ENCODE data around the gene PHF1. TPM values are rescaled to one million over a fixed set of nuclear protein-coding genes. Genes with fewer than 3 reads are reported as not detected.
"Not testable (repeated sequence)": the region's sequence is repeated elsewhere in the genome, so short reads cannot be mapped to it uniquely, and the experiment has no call there.

The PHF1 gene
- total RNA-seq, 4 donors from 2014 or later, result 8.1 to 48.6 (median 17.3) TPM

- no peak for TF ChIP-seq CTCF (IDR thresholded peaks at IDR 0.05)
- no peak for TF ChIP-seq POLR2A (IDR thresholded peaks at IDR 0.05)
- Histone ChIP-seq H3K9me3 (no peaks in the 10 kb centered on the region), H3K4me3 (no peak overlapping the region), H3K27ac (no peak overlapping the region), H3K4me1 (peaks cover 18 to 42% (median 23%) of the 10 kb centered on the region in 3 donors), H3K36me3 (no peaks in the 10 kb centered on the region), H3K27me3 (no peaks in the 10 kb centered on the region)
- 54 to 60% methylated on average over 5 of the region's 5 CpGs for WGBS, 2 donors
- no peak for DNase-seq
- intact Hi-C loops (cut with DNase I), result no loop called here
Measured at GRCh38 chr6:33372526-33373123, 38.2 kb upstream of the PHF1 start.

- 53 to 60% methylated on average over 7 to 8 of the region's 8 CpGs for WGBS, 2 donors
- Histone ChIP-seq H3K27ac (peak overlapping the region; percentile 70 to 81 (median 78)), H3K4me3 (no peak overlapping the region), H3K9me3 (no peaks in the 10 kb centered on the region), H3K27me3 (no peaks in the 10 kb centered on the region), H3K36me3 (no peaks in the 10 kb centered on the region), H3K4me1 (peaks cover 18 to 42% (median 23%) of the 10 kb centered on the region in 3 donors)
- no peak for DNase-seq
- intact Hi-C loops (cut with DNase I), result no loop called here
- TF ChIP-seq CTCF (IDR thresholded peaks at IDR 0.05) (no peak), POLR2A (IDR thresholded peaks at IDR 0.05) (no peak)
Measured at GRCh38 chr6:33373960-33374910, 36.6 kb upstream of the PHF1 start.

GRCh38 chr6:33375143-33375671 is 35.6 kb upstream of the PHF1 start:
- 9 to 23% methylated on average over 9 of the region's 9 CpGs for WGBS, 2 donors
- Histone ChIP-seq H3K36me3 (no peaks in the 10 kb centered on the region), H3K9me3 (no peaks in the 10 kb centered on the region), H3K4me1 (peaks cover 18 to 51% (median 23%) of the 10 kb centered on the region in 3 donors), H3K27me3 (no peaks in the 10 kb centered on the region), H3K4me3 (peak overlapping the region in 1 of 4 donors; percentile 34), H3K27ac (peak overlapping the region; percentile 70 to 93 (median 81))
- DNase-seq, result no peak
- intact Hi-C loops (cut with DNase I), result no loop called here
- TF ChIP-seq CTCF (IDR thresholded peaks at IDR 0.05) (no peak), POLR2A (IDR thresholded peaks at IDR 0.05) (no peak)

GRCh38 chr6:33377171-33377570 is 33.6 kb upstream of the PHF1 start:
- no peak for DNase-seq
- H3K36me3 ChIP-seq, result no peaks in the 10 kb centered on the region
- no peaks in the 10 kb centered on the region for H3K9me3 ChIP-seq
- H3K4me3 ChIP-seq, result no peak overlapping the region
- H3K27ac ChIP-seq, result no peak overlapping the region
- TF ChIP-seq POLR2A (IDR thresholded peaks at IDR 0.05), result no peak
- TF ChIP-seq CTCF (IDR thresholded peaks at IDR 0.05), result no peak
- intact Hi-C loops (cut with DNase I), result no loop called here
- H3K4me1 ChIP-seq, result peaks cover 18 to 59% (median 23%) of the 10 kb centered on the region in 3 donors
- H3K27me3 ChIP-seq, result no peaks in the 10 kb centered on the region
- WGBS, 2 donors, result 66 to 74% methylated on average over 4 of the region's 4 CpGs

- H3K36me3 ChIP-seq; intact Hi-C loops (cut with DNase I); DNase-seq; H3K4me3 ChIP-seq; H3K27me3 ChIP-seq; H3K9me3 ChIP-seq; H3K27ac ChIP-seq: not testable (repeated sequence)
- WGBS, 2 donors, result 85 to 86% methylated on average over 10 of the region's 10 CpGs
- peaks cover 17 to 55% (median 18%) of the 10 kb centered on the region in 3 donors for H3K4me1 ChIP-seq
Measured at GRCh38 chr6:33379184-33379583, 31.6 kb upstream of the PHF1 start.

Data from esophagus squamous epithelium (tissue), 5 donors.